Measurements from ENCODE around the gene ESRRB.

Gene ESRRB

GRCh38 chr14:76375947-76376404 lies at the start of gene ESRRB:
TSS of gene ESRRB (plus strand) at chr14:76376137. CDS start at chr14:76376402, 265 bp downstream.
- TF ChIP-seq CTCF (IDR thresholded peaks at IDR 0.05; ENCODE audit: low read length), result no peak
- no peak for TF ChIP-seq EZH2 (IDR thresholded peaks at IDR 0.05; ENCODE audit: borderline replicate concordance, low read length)
- Histone ChIP-seq H3K36me3 (ENCODE audit: insufficient read depth, low read length) (no peaks in the 10 kb centered on the region), H3K27me3 (ENCODE audit: insufficient read depth, low read length) (0 out of 2 replicates have a peak, but pooled peaks cover 4% of the 10 kb centered on the region), H3K9me2 (ENCODE audit: low read depth, low read length) (no peaks in the 10 kb centered on the region), H3K4me3 (ENCODE audit: low read depth, low read length, poor library complexity, severe bottlenecking) (no peak within 1 kb of the TSS), H3F3A (ENCODE audit: insufficient read depth, low read length) (no peaks in the 10 kb centered on the region), H2AFZ (ENCODE audit: low read length) (no peak within 1 kb of the TSS), H3K79me2 (ENCODE audit: insufficient read depth, low read length) (no peaks in the 10 kb centered on the region), H3K4me1 (ENCODE audit: insufficient read depth, low read length, severe bottlenecking) (no peaks in the 10 kb centered on the region), H3K9me3 (ENCODE audit: low read length) (no peaks in the 10 kb centered on the region), H3K27ac (ENCODE audit: low read depth, low read length, poor library complexity, severe bottlenecking) (no peak within 1 kb of the TSS), H3K4me2 (ENCODE audit: low read length) (no peak within 1 kb of the TSS), H4K20me1 (ENCODE audit: insufficient read depth, low read length) (no peaks in the 10 kb centered on the region), H3K9ac (ENCODE audit: low read length) (no peak within 1 kb of the TSS)

GRCh38 chr14:76326918-76327689 lies 48.8 kb upstream of the ESRRB start:
- H4K20me1 ChIP-seq (ENCODE audit: insufficient read depth, low read length), result no peaks in the 10 kb centered on the region
- no peak overlapping the region for H2AFZ ChIP-seq (ENCODE audit: low read length)
- no peaks in the 10 kb centered on the region for H3F3A ChIP-seq (ENCODE audit: insufficient read depth, low read length)
- H3K9ac ChIP-seq (ENCODE audit: low read length), result no peak overlapping the region
- no peaks in the 10 kb centered on the region for H3K36me3 ChIP-seq (ENCODE audit: insufficient read depth, low read length)
- no peak overlapping the region for H3K4me3 ChIP-seq (ENCODE audit: low read depth, low read length, poor library complexity, severe bottlenecking)
- H3K27ac ChIP-seq (ENCODE audit: low read depth, low read length, poor library complexity, severe bottlenecking), result no peak overlapping the region
- TF ChIP-seq EZH2 (IDR thresholded peaks at IDR 0.05; ENCODE audit: borderline replicate concordance, low read length) (no peak), CTCF (IDR thresholded peaks at IDR 0.05; ENCODE audit: low read length) (no peak)
- H3K4me2 ChIP-seq (ENCODE audit: low read length), result no peak overlapping the region
- no peaks in the 10 kb centered on the region for H3K4me1 ChIP-seq (ENCODE audit: insufficient read depth, low read length, severe bottlenecking)
- no peaks in the 10 kb centered on the region for H3K9me3 ChIP-seq (ENCODE audit: low read length)
- H3K79me2 ChIP-seq (ENCODE audit: insufficient read depth, low read length), result no peaks in the 10 kb centered on the region
- no peaks in the 10 kb centered on the region for H3K9me2 ChIP-seq (ENCODE audit: low read depth, low read length)
- H3K27me3 ChIP-seq (ENCODE audit: insufficient read depth, low read length), result no peaks in the 10 kb centered on the region

GRCh38 chr14:76328457-76329137 lies 47.3 kb upstream of the ESRRB start:
- H3K27me3 ChIP-seq (ENCODE audit: insufficient read depth, low read length), result no peaks in the 10 kb centered on the region
- H3K9me3 ChIP-seq (ENCODE audit: low read length), result no peaks in the 10 kb centered on the region
- no peaks in the 10 kb centered on the region for H4K20me1 ChIP-seq (ENCODE audit: insufficient read depth, low read length)
- H3K36me3 ChIP-seq (ENCODE audit: insufficient read depth, low read length), result no peaks in the 10 kb centered on the region
- H3K79me2 ChIP-seq (ENCODE audit: insufficient read depth, low read length), result no peaks in the 10 kb centered on the region
- TF ChIP-seq EZH2 (IDR thresholded peaks at IDR 0.05; ENCODE audit: borderline replicate concordance, low read length) (no peak), CTCF (IDR thresholded peaks at IDR 0.05; ENCODE audit: low read length) (no peak)
- no peaks in the 10 kb centered on the region for H3K4me1 ChIP-seq (ENCODE audit: insufficient read depth, low read length, severe bottlenecking)
- H3K4me2 ChIP-seq (ENCODE audit: low read length), result no peak overlapping the region
- no peak overlapping the region for H2AFZ ChIP-seq (ENCODE audit: low read length)
- no peak overlapping the region for H3K4me3 ChIP-seq (ENCODE audit: low read depth, low read length, poor library complexity, severe bottlenecking)
- no peaks in the 10 kb centered on the region for H3K9me2 ChIP-seq (ENCODE audit: low read depth, low read length)
- H3K9ac ChIP-seq (ENCODE audit: low read length), result no peak overlapping the region
- H3F3A ChIP-seq (ENCODE audit: insufficient read depth, low read length), result no peaks in the 10 kb centered on the region
- H3K27ac ChIP-seq (ENCODE audit: low read depth, low read length, poor library complexity, severe bottlenecking), result no peak overlapping the region

Measured in OCI-LY1 (cell line).